ENCODE measurements around the gene SLC25A51. TPM values are rescaled to one million over a fixed set of nuclear protein-coding genes. Genes with fewer than 3 reads are reported as not detected.

The SLC25A51 gene
- total RNA-seq, 1 donor from 2014 or later, result 52.5 TPM

DNA sequence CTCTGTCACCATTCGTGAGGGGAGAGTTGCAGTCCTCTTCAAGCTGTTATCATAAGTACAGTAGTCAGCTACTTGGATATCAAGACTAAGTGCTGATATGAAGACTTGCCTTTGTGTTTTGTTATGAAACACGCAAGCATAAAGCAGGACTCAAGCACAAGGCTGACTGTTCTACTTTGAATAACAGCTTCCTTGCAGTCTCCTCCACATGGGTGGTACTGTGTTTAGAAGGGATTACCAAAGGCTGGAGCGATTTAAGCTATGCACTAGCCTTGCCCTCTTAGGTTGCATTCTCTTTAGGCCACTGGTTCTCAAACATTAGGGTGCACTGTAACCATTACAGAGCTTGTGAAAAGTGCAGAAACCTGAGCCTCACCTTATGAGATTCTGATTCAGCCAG, 41.4 kb downstream of the SLC25A51 start:
- no peak overlapping the region for H3K4me3 Mint-ChIP-seq (ENCODE audit: unreplicated experiment)
- H3K27ac Mint-ChIP-seq (ENCODE audit: unreplicated experiment), result no peak overlapping the region
- no peaks in the 10 kb centered on the region for H3K4me1 Mint-ChIP-seq (ENCODE audit: low read depth)
- H3K9me3 Mint-ChIP-seq (ENCODE audit: low read depth), result no peaks in the 10 kb centered on the region
- H3K36me3 Mint-ChIP-seq (ENCODE audit: low read depth), result peaks cover 14% of the 10 kb centered on the region
- H3K27me3 Mint-ChIP-seq (ENCODE audit: low read depth), result no peaks in the 10 kb centered on the region
- no peak for DNase-seq (ENCODE audit: low spot score)
- TF ChIP-seq CTCF (IDR thresholded peaks at IDR 0.05), result no peak

- no peak overlapping the region for H3K27ac Mint-ChIP-seq (ENCODE audit: unreplicated experiment)
- no peaks in the 10 kb centered on the region for H3K9me3 Mint-ChIP-seq (ENCODE audit: low read depth)
- no peaks in the 10 kb centered on the region for H3K4me1 Mint-ChIP-seq (ENCODE audit: low read depth)
- no peak for DNase-seq (ENCODE audit: low spot score)
- H3K27me3 Mint-ChIP-seq (ENCODE audit: low read depth), result no peaks in the 10 kb centered on the region
- peaks cover 19% of the 10 kb centered on the region for H3K36me3 Mint-ChIP-seq (ENCODE audit: low read depth)
- peak; percentile 65 for TF ChIP-seq CTCF (IDR thresholded peaks at IDR 0.05)
- no peak overlapping the region for H3K4me3 Mint-ChIP-seq (ENCODE audit: unreplicated experiment)
Measured at GRCh38 chr9:37859043-37859442, 44.9 kb downstream of the SLC25A51 start.

- DNase-seq (ENCODE audit: low spot score), result no peak
- H3K27ac Mint-ChIP-seq (ENCODE audit: unreplicated experiment), result no peak overlapping the region
- H3K4me1 Mint-ChIP-seq (ENCODE audit: low read depth), result no peaks in the 10 kb centered on the region
- H3K27me3 Mint-ChIP-seq (ENCODE audit: low read depth), result no peaks in the 10 kb centered on the region
- H3K4me3 Mint-ChIP-seq (ENCODE audit: unreplicated experiment), result no peak overlapping the region
- no peaks in the 10 kb centered on the region for H3K9me3 Mint-ChIP-seq (ENCODE audit: low read depth)
- H3K36me3 Mint-ChIP-seq (ENCODE audit: low read depth), result peaks cover 15% of the 10 kb centered on the region
- no peak for TF ChIP-seq CTCF (IDR thresholded peaks at IDR 0.05)
Measured at GRCh38 chr9:37856551-37856950, 47.4 kb downstream of the SLC25A51 start.

DNA sequence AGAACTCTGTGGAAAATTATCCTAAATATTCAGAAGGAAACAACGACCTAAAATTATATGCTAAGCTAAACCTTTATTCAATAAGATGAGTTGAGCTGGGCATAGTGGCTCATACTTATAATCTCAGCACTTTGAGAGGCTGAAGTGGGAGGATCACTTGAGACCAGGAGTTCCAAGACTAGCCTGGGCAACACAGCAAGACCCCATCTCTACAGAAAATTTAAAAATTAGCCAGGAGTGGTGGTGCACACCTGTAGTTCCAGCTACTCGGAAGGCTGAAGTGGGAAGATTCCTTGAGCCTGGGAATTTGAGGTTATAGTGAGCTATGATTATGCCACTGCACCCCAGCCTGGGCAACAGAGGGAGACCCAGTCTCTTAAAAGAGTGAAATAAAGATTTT, 51.7 kb downstream of the SLC25A51 start:
- Mint-ChIP-seq H3K36me3 (ENCODE audit: low read depth) (peaks cover 8% of the 10 kb centered on the region), H3K4me1 (ENCODE audit: low read depth) (no peaks in the 10 kb centered on the region), H3K9me3 (ENCODE audit: low read depth) (no peaks in the 10 kb centered on the region), H3K27ac (ENCODE audit: unreplicated experiment) (no peak overlapping the region), H3K27me3 (ENCODE audit: low read depth) (no peaks in the 10 kb centered on the region), H3K4me3 (ENCODE audit: unreplicated experiment) (no peak overlapping the region)
- DNase-seq (ENCODE audit: low spot score), result no peak
- TF ChIP-seq CTCF (IDR thresholded peaks at IDR 0.05), result no peak

GRCh38 chr9:37840560-37841194, 63.2 kb downstream of the SLC25A51 start:
- H3K36me3 Mint-ChIP-seq (ENCODE audit: low read depth), result peaks cover 2% of the 10 kb centered on the region
- no peak overlapping the region for H3K4me3 Mint-ChIP-seq (ENCODE audit: unreplicated experiment)
- TF ChIP-seq CTCF (IDR thresholded peaks at IDR 0.05), result no peak
- DNase-seq (ENCODE audit: low spot score), result no peak
- H3K4me1 Mint-ChIP-seq (ENCODE audit: low read depth), result peaks cover 14% of the 10 kb centered on the region
- no peaks in the 10 kb centered on the region for H3K27me3 Mint-ChIP-seq (ENCODE audit: low read depth)
- no peak overlapping the region for H3K27ac Mint-ChIP-seq (ENCODE audit: unreplicated experiment)
- H3K9me3 Mint-ChIP-seq (ENCODE audit: low read depth), result no peaks in the 10 kb centered on the region
